Measurements from ENCODE around the gene CASP8. TPM values are rescaled to one million over a fixed set of nuclear protein-coding genes. Genes with fewer than 3 reads are reported as not detected.
A peak's percentile ranks its signal among the peaks of the same experiment; 100 is the strongest.

The CASP8 gene
- total and polyA plus RNA-seq, 9 of the 15 experiments (the other 6 are each of a cell fraction or from before 2014, with no cell fraction given) = 10.2 to 31.4 (median 19.4) TPM

DNA sequence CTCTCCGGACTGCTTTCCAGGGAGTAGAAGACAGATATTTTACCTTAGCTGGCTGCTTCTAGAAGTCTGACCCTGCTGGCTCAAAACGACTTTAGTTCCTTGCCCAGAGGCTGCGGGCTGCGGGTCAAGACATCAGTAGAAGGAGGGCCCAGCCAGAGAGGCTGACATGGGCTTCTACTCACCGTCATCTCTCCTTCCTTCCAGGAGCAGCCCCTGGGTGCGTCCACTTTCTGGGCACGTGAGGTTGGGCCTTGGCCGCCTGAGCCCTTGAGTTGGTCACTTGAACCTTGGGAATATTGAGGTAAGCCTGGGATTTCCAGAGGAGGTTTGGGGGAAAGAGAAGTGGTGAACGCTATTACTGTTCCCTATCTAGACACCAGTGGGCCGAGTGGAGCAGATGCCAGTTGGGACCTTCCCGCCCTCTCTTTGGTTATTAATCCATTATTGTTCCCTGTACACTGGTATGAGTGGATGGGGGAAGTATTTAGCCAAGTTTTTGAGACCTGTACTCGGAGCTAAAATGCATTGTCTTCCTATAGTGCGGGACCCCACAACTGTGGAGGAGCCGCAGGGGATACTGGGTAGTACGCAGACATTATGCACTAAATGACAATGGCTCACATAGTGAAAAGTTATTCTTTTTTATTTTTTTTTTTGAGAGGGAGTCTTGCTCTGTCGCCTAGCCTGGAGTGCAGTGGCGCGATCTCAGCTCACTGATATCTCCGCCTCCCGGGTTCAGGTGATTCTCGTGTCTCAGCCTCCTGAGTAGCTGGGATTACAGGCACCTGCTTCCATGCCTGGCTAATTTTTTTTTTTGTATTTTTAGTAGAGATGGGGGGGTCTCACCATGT lies 26.3 kb upstream of the CASP8 start (continued):
- no peak for TF ChIP-seq HSF4 (CRISPR knock-in tag; IDR thresholded peaks at IDR 0.05; ENCODE audit: borderline replicate concordance)
- peak; percentile 37 for TF ChIP-seq PRDM10 (IDR thresholded peaks at IDR 0.05; ENCODE audit: partially characterized antibody)
- no peak for TF ChIP-seq RREB1 (CRISPR knock-in tag; IDR thresholded peaks at IDR 0.05)
- TF ChIP-seq SAP30 (IDR thresholded peaks at IDR 0.05; ENCODE audit: borderline replicate concordance, insufficient read depth, low read depth, low read length, poor library complexity, severe bottlenecking) = peak; percentile 51
- no peak for TF ChIP-seq RFX1 (IDR thresholded peaks at IDR 0.05)
- TF ChIP-seq KAT7 (CRISPR knock-in tag; IDR thresholded peaks at IDR 0.05; ENCODE audit: borderline replicate concordance) = 0 out of 2 replicates have a peak, but pooled peaks have one; percentile 10
